HG03520 (cell line): Measurements from ENCODE around the gene HOXB7.

ENCODE experiments used
- ATAC-seq: cut with Tn5 transposase; IDR thresholded peaks from one replicate; pipeline ENCODE4 v1.9.1; 2021; ENCODE audit warnings: mild to moderate bottlenecking, moderate library complexity; ENCODE audit not compliant: unreplicated experiment

The HOXB7 gene

DNA sequence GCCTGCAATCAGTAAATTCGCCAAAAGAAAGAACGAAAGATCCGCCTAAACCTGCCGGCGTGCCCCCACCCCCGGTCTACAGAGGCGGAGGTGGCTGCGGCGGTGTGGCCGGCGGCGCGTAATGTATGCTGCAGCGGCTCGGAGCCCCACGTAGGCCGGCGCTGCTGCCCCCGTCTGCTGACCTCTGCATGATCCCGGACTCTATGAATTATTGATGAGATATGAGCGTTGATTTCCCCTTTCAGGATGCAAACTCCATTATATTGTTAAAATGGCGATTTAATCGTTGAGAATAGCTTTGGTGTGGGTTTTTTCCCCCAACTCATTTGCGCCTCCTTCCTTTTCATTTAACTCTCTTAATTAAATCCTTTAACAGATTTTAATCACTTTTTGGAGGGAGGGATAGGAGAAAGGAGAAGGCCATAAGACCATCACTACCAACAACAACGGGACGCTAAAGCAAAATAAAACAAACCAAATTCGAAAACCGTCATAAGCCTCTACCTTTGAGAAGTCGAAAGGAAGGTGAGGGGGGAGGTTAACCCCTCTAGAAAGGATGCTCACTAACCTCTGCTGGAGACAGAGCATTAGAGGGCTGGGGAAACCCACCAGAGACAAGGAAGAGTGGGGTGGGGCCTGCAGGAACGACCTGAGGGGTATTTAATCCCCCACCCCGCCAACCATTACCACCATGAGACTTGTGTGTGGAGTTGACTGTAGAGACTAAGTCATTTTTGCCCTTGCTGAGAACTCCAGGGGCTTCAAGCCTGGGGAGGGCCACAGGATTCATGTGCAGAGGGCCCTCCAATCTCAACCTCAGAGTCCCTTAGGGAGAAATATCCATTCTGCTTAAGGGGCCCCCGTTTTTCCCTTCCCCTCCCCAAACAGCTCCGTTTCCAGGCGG lies 24.2 kb downstream of the HOXB7 start:
- no peak for ATAC-seq

DNA sequence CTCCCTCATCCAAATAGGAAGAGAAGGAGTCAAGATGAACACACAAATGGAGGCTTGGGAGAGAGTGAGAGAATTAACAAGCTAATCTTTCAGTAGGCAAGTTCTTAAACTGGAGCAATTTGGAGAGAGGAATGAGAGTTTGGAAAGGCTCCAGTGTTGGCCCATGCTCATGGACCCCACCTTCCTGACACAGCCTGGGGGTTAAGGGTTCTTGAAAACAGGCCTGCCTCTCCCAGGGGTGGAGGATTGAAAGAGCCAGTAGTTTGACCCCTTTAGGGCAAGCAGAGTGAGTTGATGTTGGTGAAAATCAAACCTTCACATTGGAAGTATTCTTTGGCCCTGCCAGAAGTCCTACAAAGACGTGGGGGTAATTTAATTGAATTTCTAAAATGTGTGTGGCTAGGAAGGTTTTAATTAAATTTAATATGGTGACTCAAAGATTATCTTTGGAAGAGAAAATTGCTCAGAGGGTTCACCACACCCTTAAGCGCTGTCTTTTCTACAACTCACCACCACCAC lies 26.5 kb downstream of the HOXB7 start:
- no peak for ATAC-seq

DNA sequence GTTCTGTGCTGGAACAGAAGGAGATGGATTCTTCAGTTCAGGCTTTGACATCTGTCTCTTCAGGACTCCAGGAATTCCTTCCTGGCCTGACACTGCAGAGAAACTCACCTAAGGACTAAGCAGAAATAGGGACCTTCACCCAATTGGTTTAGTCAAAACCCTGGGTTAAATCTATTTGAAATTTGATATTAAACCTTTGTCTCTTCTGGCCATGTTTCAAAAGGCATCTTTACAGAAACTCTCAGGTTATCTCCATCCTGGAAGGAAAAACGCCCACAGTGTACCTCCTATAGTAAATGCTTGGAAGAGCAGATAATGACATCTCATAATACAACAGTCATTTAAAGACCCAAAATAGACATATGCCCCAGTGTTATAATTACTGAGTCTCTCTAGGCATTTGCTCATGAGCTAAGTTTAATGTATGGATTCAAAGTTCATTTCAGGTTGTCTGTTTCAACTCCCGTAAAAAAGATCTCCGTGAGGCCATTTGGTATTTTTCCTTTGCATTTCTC lies 27.1 kb downstream of the HOXB7 start:
- ATAC-seq: no peak

DNA sequence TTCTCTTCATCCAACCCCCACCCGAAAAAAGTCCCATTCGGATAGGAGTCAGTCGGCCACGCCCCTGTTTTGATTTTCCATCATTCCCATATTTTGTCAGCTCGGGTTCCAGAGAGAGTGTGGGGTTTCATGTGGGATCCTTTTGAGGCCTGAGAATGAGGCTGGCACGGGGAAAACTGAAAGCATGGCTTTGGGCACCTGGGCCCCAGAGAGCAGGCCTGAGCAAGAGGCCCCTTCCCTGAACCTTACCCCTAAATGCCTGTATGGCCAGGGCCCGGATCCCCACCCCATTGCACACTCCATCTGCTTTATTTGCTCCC lies 28.1 kb downstream of the HOXB7 start:
- ATAC-seq: no peak

DNA sequence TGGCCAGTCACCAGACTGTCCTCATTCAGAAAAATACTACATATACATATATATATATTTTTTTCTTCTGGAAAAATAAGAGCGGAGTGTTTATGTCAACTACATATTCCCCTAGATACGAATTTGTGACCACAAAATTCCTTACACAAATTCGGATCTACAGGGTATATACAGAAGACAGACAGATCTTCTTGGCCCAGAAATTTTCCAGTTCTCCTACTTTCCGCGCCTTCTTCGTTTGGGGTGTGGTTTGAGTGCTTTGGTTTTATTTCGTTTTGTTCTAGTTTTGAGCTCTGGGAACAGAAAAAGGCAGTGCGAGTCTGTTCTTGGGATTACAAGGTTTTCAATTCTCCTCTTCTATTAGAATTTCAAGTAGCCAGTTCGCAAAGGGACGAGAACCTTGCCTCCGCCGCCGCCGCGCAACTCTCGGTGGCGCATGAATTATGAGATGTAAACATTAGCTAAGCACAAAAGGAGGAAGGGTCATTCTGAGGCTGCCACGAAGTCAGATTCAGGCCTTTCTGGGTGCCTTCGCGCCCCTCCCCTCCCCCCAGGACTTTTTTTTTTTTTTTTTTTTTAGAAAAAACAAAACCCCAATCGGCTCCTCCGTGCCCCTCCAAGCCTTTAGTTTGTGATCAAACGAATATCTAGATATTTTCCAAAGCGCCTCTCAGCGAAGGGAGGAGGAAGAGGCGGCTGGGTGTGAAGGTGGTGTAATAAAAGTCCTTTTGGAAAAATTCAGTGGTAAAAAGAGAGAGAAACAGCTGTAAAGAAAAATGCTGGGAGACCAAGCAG lies 30.9 kb downstream of the HOXB7 start:
- no peak for ATAC-seq

DNA sequence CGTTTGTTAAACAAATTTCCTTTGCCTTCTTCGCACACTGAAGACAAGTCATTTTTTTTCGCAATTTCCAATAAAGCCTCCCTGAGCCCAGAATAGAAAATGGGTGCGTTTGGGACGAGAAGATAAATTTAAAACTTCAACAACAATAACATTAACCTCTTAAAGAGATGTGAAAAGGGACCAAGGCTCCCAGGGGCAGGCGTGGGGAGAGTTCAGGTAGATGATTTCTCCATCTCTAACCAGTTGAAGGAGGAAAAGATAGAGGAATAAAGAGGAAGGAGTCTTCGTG lies 31.4 kb downstream of the HOXB7 start:
- no peak for ATAC-seq

DNA sequence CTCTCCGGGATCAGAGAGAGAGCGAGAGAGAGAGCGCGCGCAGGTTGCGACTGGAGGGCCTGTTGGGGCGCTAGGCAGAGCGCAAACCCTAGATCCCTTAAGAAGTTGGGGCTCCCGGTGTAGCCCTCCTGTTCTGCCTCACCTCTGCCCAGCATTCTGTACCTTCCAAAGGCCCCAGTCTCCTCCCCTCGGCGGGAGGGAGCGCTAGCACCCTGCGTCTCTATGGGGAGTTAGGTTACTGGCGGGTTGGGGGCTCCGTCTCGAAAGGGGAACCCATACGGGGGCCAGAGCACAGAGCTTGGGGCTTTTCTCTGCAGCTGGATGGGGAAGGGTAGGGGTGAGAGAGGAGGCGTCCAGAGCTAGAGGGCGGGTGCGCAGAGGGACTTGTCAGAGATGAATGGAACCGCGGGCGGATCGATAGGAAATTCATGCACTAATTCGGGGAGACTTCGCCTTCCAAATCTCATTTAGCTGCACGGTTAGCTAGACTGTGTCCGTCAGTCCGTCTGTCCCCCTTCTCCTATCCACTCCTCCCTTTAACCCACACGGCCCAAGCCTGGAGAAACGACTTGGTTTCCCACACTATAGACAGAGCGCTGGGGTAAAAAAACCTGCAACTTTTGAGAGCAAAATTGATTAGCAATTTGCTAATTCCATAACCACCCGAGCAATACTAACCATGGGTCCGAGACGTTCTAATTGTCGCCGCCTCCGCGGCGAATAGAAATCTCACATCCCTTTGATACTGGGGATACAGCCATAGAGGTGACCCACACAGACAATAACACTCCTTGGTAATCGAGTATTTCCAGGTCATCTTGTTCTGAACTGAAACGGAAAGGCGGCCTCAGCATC lies 32.0 kb downstream of the HOXB7 start:
- no peak for ATAC-seq

DNA sequence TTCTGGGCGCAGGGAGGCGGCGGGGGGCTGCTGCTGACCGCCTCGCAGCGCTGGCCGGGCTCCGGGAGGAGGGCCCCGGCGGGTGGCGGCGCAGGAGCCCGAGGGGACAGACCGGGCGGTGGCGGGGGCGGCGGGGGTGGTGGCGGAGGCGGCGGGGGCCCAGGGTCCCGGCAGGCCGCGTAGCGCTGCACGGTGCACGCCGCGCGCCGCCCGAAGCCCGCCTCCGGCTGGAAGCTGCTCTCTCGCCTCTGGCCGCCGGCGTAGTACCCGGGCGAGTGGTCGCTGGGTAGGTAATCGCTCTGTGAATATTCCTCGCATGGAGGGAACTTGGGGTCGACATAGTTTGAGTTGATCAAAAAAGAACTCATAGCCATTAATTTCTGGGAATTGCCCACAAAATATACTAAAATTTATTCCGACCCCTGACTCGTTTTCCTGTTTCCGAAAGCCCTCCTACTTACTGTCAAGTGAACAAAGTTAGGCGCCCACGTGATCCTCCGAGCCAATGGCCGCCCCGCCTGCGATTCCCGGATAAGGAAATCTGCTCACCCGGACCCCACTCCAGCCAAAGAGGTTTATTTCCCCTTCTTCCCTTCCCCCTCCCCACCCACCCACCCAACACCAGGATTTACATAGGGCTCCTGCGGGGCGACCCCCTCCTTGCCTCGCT lies 32.7 kb downstream of the HOXB7 start, which contains the start of gene HOXB4:
Gene HOXB4, minus strand, starts transcription at position 405 of the 670 bp plus-strand sequence. Its CDS starts 31 bp downstream, at position 374.
- ATAC-seq: no peak

DNA sequence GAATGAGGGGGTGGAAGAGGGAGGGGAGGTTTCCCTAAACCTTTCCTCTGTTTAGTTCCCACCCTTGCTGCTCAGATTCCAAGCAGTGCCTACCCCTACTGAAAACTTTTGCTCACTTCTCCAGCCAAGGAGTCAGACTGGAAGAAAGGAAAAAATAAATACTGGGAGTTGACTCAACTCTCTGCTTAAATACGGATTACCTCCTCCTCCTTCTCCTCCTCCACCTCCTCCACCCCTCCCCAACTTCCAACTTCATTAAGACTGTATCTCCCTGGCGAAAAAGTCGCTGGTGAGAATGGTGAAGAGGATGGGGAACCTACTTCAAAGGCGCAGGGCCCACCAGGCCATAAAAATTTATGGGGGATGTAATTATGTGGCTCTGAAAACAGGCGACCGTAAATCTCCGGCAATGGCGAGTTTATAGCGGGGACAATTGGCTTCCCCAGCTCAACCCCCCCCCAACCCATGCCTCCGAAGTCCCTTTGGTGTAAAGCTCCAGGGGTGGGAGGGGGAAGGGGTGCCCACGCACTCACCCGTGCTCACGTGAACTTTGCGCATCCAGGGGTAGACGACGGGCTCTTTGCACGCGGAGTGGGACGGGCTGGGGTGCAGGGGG lies 33.4 kb downstream of the HOXB7 start:
- no peak for ATAC-seq

DNA sequence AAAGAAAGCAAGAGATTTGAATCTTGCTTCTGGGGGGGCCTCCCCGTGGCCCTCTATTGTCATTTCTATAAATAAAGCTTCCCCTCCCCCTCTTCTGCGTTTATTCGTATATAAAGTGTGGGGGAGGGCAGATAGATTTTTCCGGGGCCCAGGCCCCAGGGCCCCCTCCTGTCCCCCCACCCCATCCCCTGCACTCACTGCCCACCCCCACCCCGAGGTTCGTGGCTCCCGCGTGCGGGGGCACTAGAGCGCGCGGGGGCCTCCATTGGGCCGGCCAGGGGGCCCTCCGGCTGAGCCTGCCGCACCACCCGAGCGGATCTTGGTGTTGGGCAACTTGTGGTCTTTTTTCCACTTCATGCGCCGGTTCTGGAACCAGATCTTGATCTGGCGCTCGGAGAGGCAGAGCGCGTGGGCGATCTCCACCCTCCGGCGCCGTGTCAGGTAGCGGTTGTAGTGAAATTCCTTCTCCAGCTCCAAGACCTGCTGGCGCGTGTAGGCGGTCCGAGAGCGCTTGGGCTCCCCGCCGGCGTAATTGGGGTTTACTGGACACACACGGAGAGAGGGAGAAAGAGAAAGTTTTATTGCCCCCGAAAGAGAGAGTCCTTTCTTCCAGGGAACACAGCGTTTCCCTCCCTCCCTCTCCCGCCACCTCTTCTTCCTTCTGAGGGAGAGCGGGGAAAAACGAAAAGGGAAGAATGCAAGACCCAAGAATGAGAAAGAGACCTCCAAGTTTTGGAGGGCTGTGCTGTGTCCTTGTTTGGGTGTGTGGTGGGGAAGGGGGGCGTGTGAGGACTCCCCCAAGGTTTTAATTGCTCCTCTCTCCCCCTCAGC lies 34.1 kb downstream of the HOXB7 start:
- ATAC-seq: no peak

DNA sequence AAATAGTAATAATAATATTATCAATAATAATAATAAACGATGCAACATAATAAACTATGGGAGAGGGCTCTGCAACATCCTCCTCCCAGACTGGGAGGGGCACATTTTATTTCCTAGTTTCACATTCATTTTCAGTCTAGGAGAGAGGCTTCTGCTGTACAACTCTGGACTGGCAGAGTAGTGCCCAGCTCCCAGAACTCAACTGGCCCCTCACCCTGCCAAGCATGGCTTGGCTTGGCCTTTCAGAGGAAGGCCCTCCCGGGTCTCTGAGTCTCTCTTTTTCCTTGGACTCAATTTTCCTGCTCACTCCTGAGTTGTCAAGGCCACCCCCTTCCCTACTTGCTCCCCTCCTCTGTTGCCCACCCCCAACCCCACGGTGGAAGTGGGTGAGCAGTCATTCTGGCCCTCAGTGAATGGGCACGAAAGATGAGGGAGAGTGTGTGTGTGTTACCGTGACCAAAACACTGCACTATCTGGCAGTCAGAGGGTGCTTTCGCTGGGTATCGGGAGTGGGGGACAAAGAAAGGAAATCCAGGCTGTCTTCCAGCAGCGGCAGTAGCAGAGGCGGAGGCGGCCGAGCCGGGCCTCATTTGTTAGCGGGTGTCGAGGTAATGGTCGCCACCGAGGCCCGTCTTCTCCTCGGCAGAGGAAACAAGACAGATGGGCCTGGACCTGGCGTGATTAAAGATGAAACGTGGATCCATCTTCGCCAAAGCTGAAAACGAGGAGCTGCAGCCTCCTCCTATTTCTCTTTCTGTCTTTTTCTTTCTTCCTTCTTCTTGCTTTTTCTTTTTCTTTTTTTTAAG lies 34.9 kb downstream of the HOXB7 start:
- ATAC-seq: no peak

DNA sequence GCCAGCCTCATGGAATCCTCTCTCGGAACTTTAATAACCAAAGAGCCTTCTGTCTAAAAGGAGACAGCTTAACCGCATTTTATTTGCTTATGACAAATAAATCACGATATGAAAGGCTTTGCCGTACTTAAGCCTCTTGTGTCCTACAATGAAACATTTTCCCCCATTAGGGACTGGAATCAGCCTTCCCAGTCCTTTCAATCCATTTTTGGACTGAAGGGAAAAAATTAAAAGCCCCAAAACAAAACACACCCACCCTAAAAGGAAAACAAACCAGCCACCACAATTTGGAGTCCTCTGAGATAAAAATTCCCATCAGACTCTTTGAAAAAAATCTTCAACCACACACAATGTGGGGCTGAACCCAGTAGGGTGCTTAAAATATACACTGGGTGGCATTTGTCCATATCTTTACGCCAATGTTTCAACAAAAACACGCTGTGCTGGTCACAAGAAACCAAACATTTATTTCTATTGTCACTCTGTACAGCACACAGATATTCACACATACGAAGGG lies 35.7 kb downstream of the HOXB7 start:
- ATAC-seq: no peak

DNA sequence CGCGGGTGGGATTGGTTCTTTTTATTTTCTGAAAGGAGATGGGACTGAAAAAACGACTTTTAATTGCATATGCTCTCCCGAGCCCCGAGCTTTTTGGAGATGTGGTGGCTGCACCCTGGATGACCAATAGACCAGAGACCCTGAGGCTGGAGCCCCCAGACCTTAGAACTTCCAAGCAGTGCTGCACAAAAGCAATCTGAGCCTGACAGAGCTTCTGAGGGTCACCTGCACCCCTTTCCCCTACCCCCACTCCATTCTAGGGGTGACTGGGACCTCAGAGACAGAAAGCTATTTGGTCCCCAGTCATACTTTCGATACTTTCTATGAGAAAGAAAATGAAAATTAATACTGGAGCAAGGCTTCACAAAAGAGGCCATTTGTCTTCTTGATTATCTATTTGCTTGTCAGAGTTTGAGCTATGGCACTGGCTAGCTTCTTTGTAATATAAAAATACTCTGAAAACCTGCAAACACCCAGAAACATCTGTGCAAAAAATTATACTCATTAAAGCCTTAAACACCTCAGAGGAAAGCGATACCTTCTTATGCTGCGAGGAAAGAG lies 36.2 kb downstream of the HOXB7 start:
- no peak for ATAC-seq

DNA sequence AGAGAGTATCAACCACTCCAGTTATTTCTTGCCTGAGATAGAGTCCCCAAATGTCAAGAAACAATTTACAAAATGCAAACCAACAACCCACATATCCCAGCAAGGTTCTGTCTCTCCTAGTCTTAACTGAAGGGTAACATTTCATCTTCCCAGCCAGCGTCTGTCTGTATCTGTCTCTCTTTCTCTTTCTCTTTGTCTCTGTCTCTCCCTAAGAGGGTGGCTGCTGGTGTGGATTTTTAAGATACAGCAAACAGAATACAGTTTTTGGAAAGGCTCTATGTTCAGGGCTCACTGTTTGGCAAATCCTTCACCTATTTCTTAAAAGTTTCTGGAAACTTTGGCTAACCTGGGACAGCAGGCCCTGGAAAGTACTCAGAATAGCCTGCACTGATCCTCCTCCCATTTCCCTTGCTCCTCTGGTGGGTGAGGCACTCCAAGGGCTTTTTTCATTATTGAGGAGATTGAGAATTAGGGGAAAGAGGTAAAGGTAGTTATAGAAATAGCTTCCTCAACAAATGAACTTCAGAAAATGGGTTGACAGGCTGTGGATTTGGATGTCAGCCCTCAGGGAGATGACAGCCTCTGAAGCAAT lies 38.9 kb downstream of the HOXB7 start:
- no peak for ATAC-seq

DNA sequence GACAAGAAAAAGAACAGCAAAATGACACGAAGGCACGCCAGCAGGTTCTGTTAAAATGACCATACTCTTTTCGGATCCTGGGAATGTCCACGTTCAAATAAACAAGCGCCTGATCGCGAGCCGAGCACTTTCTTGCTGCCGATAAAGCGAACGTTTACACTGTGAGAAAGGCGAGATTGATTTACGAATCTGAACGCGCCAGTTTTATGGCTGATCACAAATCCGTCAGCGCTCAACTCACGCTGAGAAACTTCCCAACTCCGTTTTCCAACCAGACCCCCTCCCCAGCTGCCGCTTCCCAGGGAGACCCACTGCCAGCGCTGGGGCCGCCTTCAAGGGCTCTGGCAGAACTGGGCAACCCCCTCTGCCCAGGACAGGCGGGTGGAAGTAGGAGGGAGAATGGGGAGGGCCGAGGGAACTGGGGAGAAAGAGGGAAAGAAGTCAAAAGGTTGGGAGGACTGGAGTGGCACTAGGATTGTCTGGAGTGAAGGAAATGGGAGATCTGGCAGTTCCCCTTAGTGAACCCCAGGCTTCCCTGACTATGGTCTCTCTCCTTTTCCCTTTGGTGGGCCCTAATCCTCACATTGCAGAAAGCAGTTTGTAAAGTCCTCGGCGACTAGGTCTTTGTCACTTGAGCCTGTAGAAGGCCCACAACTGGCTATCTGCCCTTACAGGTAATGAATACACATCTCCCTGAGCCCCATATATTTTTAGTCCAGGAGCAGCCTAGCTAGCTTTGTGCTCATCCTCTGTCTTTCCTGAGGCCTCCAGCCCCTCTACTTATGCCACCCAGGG lies 39.6 kb downstream of the HOXB7 start:
- no peak for ATAC-seq

DNA sequence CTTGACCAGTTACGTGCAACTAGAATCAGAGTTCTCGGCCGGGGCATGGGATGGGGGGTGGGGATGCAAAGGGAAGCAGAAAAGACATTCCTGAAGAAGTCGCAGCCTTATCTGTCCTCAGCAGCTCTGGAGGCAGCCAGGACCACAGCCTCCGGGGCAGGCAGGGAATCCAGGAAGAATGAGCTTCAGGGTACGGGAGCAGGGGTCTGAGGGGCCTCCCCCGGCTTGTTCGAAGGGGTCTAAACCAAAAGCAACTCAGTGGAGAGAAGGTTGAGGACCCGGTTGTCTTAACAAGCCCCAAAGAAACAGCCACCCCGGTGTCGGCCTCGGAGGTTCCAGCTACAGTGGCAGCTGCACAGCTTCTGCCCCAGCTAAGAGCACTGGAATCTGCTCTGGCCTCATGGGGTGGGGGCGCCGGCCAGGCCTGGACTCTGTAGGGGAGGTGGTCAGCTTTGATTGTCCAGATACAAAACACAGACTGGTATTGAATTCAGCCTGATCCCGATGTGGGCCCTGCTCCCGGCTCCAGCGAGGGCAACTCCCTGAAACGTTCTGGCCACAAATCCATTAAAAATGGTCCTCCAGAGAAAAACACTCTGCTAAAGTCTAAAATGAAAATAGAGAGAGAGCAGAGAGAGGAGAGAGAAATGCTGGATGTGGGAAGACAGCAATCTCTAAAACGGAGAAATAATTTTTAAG lies 40.3 kb downstream of the HOXB7 start:
- no peak for ATAC-seq
